RCC 7860 (cell line): ENCODE data around the gene TRA2B.

Experiments used
- DNase-seq: peaks from one replicate; pipeline ENCODE4 v3.0.0-alpha.2; 2015; ENCODE audit warnings: low spot score
- FAIRE-seq: peaks from 2 replicates; lab custom pipeline; 2012; peaks lifted over from hg19 to GRCh38; lab: Jason Lieb, UNC

TRA2B gene

DNA sequence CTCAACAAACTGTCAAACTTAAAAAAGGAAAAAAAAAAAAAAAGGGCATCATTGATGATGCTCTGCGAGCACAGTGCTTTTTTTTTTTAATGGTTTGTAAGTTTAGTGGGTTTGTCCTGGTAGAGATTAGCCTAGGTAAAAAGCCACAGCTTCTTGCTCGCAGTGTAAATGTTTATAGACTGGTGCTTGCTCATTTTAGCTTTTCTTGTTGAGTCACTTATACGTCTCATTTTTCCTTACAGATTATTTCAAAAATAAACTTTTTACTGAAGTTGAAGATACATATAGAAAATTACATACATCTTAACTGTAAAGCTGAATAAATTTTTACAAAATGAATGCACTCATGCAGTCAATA is 16.5 kb upstream of the TRA2B start:
- DNase-seq, result no peak
- FAIRE-seq, result no peak

DNA sequence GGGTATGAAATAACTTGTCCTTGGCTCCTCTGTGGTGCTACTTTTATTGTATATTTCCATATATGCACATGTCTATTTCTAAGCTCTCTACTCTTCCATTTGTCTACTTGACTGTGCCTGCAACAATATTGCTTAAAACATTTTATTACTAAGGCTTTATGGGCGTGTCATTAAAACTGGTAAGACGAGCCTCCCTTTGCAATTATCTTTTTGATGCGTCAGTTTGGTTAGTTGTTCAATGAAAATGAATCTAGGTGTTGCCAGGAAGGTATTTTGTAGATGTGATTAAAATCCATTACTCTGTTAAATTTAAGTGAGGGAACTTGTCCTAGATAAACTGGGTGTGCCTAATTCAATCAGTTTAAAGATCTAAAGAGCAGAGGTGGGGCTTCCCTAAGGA is 12.9 kb upstream of the TRA2B start:
- DNase-seq (no peak), FAIRE-seq (no peak)

DNA sequence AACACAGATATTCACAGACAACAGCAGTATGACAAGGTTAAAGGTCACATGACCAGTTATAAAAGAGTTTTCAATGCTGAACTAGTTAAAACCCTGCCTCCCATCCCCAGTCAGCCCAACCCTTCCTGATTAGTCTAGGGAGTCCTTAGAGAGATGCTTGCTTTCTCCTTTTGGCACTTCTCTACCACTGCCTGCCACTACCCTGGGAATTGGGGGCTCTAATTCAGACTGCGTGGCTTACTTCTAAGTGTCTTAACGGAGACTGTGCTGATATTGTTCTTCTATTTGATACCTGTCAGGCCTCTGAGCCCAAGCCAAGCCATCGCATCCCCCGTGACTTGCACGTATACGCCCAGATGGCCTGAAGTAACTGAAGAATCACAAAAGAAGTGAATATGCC is 11.7 kb upstream of the TRA2B start:
- DNase-seq (no peak), FAIRE-seq (no peak)

DNA sequence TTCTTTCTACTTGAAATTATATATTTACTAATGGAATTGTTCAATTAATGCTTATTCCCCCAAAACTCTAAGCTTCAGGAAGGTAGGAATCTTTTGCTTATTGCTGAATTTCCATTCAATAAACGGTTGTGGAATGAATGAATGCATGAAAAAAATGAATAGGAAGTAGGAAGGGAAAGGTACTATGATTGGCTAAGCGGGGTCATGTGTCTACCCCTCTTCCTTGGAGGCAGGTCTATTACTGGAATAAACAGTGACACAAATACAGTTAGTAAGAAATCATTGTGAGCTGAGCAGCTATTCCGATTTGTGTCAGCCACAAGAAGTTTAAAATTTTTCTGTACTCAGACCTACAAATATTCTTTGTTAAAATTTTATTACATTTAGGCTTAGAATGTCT is 10.5 kb upstream of the TRA2B start:
- DNase-seq, result no peak
- FAIRE-seq, result no peak

DNA sequence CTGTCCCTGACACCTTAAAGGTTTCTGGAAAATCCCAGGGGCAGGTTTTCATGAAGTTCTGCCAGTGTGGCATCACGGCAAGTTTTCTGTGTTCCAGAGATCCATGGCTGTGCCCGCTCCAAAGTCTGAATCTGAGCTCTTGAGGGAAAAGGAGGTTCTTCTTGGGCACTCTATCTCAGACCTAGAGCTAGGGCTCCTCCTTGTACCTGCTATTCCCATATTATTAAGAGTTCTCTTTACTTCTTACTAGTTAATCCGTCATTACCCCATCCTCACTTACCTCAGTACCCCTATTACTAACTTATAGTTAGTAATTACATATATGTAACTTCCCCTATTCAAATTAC is 5.9 kb upstream of the TRA2B start:
- FAIRE-seq (no peak), DNase-seq (no peak)

DNA sequence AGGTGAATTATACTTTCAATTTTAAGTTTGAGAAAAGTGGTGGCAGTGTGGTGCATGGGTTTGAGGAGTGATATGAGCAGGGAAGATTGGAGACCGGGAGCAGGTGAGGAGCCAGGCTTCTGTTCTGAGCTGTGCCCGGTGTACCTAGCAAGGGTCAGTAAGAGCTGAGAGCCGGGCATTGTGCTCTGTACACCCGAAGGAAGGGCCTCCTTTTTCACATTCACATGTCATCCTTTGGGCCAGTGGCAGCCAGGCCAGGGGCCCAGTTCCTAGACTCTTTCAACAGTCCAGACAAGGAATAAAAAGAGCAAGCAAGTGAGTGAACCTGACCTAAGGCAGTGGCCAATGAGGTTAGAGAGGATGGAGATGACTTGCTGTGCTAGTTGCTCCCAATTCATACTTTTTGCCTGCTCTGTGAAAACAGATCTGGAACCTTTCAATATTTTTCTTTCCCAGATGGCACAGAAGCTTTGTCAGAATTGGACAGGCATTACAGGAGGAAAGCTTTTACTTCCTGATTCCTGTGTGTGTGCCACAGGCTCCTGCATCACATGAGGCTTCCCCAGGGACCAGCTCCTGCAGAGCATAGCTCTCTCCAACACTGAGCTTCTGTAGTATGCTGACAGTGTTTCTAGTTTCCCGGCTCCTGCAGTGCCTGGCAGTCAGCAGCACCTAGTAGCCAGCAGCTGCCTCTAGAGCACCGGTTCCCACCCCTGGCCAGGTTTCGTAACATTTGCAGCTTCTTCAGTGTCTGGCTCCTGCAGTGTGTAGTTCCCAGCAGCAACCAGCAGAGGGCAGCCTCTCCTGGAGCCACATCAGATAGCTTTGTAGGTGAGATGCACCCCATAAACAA is 5.3 kb upstream of the TRA2B start:
- DNase-seq, result peak; percentile 53

DNA sequence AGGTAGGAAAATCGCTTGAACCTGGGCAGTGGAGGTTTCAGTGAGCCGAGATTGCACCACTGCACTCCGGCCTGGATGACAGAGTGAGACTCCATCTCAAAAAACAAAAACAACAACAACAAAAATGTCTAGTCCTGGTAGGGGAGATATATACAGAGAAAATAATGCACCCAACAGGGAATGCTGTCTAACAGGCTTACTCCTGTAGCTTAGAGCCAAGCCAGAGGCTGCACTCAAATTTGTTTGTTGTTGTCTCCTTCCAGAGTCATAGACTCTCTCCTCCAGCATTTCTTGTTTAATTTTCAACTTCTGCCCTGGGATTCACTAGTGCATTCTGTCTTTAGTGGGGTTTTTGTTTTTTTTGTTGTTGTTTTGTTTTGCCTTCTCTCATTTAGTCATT is 4.6 kb upstream of the TRA2B start:
- DNase-seq (no peak), FAIRE-seq (no peak)

More for the DNA sequence above, 5.3 kb upstream of the TRA2B start:
- peak; percentile 33 for FAIRE-seq

DNA sequence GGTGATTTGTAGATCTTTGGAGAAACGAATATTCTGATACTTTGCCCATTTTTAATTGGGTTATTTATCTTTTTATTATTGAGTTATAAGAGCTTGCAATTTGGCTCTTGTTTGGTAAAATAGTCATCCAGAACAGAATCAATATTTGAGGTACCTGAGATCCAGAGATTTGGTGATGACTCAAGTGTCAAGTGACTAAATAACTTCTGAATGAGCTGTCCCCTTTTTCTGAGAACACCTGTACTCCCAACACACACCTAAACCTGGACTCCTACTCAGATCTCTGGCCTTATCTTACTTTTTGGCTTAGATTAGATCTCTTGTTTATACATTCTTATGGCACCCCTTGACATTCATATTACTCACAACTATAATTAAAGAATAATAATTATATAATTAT is 3.1 kb upstream of the TRA2B start:
- no peak for FAIRE-seq
- DNase-seq, result no peak

DNA sequence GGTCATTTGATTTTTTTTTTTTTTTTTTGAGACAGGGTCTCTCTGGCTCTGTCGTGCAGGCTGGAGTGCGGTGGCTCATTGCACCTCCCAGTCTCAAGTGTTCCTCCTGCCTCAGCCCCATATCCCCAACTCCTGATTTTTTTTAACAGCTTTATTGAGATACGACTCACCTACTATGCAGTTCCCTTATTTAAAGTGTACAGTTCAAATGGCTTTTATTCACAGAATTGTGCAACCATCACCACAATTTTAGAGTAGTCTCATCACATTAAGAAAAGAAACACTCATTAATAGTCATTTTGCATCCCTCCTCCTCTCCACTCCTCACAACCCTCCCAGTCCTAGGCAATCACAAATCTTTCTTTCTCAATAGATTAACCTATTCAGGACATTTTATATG is 1.9 kb upstream of the TRA2B start:
- no peak for FAIRE-seq
- no peak for DNase-seq

DNA sequence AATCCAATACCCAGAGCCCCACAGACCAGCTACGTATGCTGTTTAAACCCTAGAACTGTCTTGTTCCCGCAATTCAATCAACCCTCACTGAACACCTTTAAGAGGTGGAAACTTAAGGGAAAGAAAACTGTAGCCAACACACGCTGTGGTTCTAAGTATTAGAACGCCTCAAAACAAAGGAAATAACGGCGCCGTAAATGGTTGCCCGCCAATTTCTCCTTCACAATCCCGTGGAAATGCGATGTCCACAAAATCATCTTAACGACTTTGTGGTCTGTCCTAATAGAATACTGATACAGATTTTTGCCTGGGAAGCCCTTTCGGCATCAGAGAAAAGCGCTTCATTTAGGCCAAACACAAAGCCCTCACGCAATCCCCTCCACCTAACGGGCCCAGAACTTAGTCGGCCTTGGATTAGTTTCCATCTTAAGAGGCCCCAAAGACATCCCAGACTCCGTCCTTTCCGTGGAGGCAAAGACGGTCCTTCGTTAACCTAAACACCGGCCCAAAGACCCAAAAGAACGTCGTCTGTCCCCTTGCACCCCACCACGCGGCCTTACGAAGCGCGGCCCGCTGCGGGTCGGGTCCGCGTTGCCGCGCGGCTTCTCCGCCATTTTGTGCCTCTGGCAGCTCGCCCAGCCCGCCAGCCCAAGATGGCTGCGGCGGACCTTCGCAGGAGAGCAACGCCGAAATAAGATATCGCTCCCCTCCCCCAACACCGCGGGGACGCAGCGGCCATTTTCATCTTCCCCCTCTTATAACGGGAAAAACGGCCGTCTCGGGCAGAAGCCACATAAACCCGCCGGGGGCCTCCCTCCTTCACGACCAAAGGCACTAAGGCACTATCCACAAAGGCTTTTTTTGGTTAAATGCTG is 763 bp downstream of the TRA2B start:
- DNase-seq (peak; percentile 75), FAIRE-seq (no peak)

DNA sequence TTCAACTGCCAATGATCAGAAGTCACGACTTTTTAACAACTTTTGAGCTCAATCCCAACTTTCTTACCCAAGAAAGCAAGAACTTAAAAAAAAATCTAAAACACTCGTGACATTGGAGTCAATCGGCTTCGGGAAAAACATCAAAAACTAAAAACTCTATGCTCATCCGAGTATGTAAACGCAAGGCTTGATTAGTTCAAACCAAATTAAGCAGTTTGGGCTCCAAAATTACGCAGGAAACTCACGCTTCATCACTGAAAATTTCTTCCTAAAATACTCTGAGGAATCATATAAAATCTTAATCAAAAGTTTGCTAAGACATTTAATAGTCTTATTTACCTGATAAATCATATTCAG is 1.6 kb downstream of the TRA2B start:
- FAIRE-seq (no peak), DNase-seq (no peak)

DNA sequence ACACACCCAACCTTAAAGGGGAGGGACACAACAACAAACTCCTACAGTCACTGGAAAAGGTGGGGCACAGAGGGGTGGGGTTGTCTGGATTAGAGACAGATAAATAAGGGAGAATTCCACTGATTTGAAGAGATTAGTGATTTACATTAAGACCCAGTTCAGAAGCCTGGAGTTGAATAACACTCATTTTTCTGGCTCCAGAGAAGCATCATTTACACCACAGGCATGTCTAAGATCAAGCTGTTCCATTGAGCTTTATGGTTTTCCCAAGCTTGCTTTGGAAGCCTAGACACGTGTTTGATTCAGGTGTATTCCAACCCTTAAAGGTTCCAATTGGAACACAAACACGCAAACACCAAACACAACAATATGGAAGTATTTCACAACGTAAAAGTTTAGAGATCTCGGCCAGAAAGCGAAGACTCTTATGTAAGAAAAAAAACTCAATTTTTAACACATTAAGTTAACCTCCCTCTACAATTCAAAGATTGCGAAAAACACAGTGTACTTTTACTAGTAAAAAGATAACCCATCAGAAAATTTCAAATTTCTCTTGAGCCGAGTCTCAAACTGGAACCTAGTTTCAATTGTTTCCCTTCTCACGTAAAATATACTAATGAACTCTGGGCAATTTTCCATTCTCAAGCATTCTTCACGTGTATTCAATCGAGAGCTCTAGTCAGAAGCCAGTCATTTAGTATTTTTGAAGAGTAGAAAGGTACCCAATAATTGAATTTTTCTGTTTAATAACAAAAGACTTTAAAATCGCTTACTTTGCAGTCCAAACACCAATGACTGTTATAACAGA is 2.1 kb downstream of the TRA2B start:
- FAIRE-seq, result no peak

DNA sequence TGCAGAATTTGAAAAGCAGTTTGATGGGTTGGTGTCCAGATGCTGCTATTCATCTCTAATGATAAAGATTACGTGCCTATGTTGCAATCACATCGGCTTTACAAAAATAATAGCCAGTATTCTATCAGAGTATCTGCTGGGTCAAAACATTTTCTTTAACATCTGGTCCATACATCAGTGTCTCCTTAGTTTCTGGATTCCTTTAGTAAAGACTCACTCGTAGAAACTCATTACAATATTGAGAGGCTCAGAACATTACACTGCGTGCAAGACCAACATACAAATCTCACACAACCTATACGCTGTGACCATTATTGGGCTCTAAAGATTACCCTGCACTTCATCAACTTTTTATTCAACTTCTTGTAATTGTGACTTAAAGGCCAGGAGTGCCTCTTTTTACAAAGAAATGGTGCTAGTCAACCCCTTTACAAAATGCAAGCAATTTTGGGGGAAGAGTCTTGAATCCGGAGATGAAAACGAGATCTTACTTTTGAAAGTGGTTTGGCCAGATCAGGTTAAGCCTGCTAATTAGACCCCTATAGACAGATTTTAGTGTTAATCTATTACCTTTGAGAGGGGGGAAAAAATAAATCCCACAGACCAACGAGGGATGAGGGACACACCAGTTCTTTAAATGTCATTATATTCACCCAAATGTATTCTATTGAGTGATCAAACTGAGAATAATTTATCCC is 2.9 kb downstream of the TRA2B start:
- FAIRE-seq, result no peak

More for the DNA sequence above, 2.1 kb downstream of the TRA2B start:
- no peak for DNase-seq

DNA sequence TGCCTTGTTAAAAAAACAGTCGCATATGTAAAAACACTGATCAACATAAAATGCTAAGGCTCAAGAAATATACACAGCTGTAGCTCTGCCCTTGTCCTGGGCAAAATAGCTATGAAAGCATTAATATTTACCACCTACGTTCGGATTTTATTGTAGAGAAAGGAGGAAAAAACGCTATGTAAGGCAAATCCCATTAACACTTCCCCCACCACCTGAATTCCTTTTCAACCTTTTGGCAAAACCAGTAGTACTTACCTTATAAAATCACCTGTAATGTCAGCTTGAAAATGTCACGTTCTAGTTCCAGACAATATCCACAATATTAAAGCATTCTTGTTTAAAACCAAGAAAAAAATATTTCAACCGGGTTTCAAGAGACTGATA is 3.6 kb downstream of the TRA2B start:
- FAIRE-seq (no peak), DNase-seq (no peak)

More for the DNA sequence above, 2.9 kb downstream of the TRA2B start:
- no peak for DNase-seq

DNA sequence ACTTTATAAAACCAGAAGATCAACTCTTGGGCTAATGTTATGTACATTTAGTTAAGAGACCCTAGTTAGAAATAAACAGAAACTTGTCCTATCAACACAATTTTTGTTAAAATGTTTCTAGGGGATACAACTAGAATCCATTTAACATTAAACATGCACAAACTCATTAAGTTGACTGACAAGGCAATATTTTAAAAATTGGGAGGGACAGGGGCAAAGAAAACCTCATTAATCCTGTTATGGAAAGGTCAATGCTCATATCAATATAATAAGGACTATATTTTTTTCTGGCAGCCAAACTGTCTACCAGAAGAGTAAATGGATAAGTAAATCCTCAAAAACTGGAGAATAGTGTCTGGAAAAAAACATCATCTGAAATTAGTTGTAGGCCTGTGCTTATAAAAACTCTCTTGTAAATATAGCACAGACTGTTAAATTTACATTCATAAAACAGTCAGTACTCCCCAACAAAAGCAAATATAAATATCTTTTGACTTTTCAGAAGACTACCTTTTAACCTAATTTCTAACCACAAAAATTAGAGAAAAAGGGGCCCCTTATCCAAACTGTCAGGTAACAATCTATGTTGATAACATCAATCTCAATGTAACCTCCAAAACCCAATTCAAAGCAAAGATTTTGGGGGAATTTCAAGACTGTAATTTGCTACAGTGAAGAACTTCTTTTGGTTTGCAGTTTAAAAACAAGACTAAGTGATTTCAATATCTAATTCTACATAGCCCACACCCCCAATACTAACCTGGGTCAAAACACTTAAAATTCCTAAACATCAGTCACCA is 4.2 kb downstream of the TRA2B start:
- no peak for DNase-seq
- no peak for FAIRE-seq

DNA sequence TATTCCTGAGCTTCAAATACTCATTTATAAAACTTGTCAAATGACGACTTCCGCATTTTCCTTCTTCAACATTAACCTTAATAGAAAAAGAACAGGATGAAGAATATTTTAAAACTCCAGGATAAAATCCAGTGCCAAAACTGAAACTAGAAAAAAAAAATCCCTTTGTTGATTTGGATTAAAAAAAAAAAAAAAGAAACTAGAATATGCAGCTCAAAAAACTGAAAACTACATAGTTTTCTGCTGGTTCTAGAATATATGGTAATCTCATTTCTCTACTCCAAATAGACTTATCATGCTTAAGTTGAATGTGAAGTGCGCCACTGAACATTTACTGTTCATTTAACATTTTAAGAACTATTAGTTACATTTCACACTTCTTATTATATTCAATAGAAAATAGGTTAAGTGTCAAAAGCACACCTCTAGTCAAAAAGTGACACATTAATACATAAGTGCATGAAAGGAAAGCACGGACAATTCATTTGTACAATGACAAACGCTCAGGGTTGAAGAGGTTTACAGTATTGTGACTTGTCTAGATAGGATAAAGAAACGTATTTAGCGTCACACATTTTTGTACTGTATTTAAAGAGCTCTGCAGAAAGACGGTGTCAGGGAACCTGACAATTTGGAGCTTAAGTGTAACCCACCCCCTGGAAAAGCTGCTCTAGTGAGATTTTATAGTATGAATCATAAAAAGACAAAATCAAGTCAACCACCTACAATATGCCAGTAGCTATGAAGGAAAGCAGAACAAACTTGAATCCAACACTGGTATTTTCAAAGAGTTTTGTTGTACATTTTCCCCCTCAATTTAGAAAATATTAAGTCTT is 5.8 kb downstream of the TRA2B start:
- DNase-seq (no peak), FAIRE-seq (no peak)

DNA sequence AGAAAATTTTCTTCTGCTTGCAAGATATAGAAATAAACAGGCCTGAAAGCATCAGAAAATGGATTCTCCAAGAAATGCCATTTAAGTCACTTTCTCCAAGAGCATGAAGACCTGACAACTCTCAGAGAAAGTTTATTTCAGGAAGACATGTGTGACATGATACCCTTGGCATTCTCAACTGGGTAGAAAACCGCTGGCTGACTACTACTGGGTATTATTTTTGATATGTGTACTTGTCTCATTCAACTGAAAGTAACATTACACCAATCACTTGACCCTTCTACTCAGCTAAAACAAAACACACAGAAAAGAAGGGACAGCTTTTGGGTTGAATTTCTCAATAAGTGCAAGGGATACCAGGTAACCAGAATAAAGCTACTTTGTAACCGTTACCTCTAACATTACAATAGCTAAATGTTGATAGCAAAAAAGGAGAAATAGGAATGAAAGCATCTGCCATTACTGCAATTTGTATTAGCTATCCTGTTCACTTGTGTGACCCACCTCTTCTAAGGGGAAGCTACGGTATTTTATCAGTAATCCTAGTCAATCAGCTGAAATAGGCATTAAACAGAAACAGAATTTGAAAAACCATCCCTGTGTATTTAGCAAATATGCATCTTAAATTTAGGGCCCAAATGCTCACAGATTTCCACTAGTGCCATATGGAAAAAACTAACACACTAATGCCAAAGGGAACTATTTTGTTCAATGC is 7.3 kb downstream of the TRA2B start:
- DNase-seq, result no peak
- FAIRE-seq, result no peak
